ENCODE data around the gene CHST13.
"Not testable (repeated sequence)": the region's sequence is repeated elsewhere in the genome, so short reads cannot be mapped to it uniquely, and the experiment has no call there.

Gene CHST13

GRCh38 chr3:126529585-126530170, 5.7 kb downstream of the CHST13 start:
- no peak for TF ChIP-seq GATA1 (IDR thresholded peaks at IDR 0.05; ENCODE audit: low read depth, low read length)
- no peak for TF ChIP-seq POLR2A (IDR thresholded peaks at IDR 0.05; ENCODE audit: low read length)
- no peak for DNase-seq

- DNase-seq, result peak in 1 of 2 experiments; percentile 2
- TF ChIP-seq POLR2A (IDR thresholded peaks at IDR 0.05; ENCODE audit: low read length) (no peak), GATA1 (IDR thresholded peaks at IDR 0.05; ENCODE audit: low read depth, low read length) (no peak)
Measured at GRCh38 chr3:126530171-126531050, 6.5 kb downstream of the CHST13 start.

GRCh38 chr3:126531051-126531330, 7.0 kb downstream of the CHST13 start:
- no peak for DNase-seq
- TF ChIP-seq GATA1 (IDR thresholded peaks at IDR 0.05; ENCODE audit: low read depth, low read length) (no peak), POLR2A (IDR thresholded peaks at IDR 0.05; ENCODE audit: low read length) (no peak)

DNA sequence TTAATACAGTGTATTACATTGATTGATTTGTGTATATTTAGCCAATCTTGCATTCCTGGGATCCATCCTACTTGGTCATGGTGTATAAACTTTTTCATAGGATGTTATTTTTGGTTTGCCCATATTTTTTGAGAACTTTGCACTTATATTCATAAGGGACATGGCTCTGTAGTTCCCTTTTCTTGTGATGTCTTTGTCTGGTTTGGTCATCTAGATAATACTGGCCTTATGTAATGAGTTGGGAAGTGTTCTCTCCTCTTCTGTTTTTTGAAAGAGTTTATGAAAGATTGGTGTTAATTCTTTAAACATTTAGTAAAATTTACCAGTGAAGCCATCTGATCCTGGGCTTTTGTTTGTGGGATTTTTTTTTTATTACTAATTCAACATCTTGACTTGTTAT, 9.6 kb downstream of the CHST13 start:
- no peak for DNase-seq
- TF ChIP-seq POLR2A (IDR thresholded peaks at IDR 0.05; ENCODE audit: low read length) (no peak), GATA1 (IDR thresholded peaks at IDR 0.05; ENCODE audit: low read depth, low read length) (no peak)

DNA sequence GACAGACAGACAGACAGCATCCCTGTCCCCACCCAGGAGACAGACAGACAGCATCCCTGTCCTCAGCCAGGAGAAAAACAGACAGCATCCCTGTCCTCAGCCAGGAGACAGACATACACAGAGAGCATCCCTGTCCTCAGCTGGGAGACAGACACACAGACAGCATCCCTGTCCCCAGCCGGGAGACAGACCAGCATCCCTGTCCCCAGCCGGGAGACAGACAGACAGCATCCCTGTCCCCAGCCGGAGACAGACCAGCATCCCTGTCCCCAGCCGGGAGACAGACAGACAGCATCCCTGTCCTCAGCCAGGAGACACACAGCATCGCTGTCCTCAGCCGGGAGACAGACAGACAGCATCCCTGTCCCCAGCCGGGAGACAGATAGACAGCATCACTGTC, 10.8 kb downstream of the CHST13 start:
- DNase-seq, result not testable (repeated sequence)

- DNase-seq, result no peak
- TF ChIP-seq GATA1 (IDR thresholded peaks at IDR 0.05; ENCODE audit: low read depth, low read length) (no peak), POLR2A (IDR thresholded peaks at IDR 0.05; ENCODE audit: low read length) (no peak)
Measured at GRCh38 chr3:126535636-126536035, 11.7 kb downstream of the CHST13 start.

DNA sequence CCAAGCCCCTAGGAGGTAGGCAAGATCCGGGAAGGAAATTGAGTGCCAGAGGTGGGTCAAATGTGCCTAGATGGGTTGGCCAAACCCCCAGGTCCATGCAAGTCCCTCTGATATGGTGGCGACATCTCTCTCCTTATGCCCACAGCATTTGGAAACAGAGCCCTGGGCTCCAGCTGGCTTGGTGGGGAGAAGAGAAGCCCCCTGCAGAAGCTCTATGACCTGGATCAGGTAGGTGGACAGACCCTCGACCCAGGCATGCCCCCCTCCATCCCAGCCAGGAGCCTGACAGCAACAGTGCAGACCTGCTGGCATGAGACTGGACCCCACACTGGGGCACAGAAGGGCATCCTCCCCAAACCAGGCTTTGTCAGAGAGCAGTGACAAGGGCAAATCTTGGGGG, 12.2 kb downstream of the CHST13 start:
- TF ChIP-seq GATA1 (IDR thresholded peaks at IDR 0.05; ENCODE audit: low read depth, low read length), result no peak
- TF ChIP-seq POLR2A (IDR thresholded peaks at IDR 0.05; ENCODE audit: low read length), result no peak
- DNase-seq, result no peak

DNA sequence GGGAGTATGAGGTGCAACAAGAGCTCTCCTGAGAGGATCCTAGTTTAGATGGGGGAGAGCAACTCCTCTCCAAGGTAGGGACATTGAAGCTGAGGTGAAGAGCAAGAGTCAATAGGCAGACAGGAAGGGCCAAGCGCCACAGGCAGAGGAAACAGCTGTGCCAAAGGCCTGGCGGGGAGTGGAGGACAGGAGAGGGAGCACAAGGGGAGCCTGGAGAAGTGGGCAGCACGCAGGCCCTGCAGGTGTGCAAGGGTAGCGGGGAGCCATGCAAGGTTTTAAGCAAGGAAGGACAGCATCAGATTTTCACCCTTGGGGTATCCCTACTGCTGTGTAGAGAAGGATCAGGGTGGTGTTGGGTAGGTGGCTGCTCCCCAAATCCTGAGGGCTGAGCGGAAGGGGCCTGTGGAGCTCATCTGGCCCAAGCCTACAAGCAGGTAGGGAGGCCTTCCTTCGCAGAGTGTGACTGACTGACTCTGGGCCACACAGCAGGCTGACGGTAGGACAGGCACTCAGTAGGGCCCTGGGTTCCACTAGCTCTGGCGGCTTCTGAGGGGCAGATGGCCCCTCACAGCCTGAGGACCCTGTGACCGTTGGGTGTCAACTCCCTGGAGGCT, 13.3 kb downstream of the CHST13 start:
- DNase-seq, result no peak
- TF ChIP-seq POLR2A (IDR thresholded peaks at IDR 0.05; ENCODE audit: low read length) (no peak), GATA1 (IDR thresholded peaks at IDR 0.05; ENCODE audit: low read depth, low read length) (no peak)

DNA sequence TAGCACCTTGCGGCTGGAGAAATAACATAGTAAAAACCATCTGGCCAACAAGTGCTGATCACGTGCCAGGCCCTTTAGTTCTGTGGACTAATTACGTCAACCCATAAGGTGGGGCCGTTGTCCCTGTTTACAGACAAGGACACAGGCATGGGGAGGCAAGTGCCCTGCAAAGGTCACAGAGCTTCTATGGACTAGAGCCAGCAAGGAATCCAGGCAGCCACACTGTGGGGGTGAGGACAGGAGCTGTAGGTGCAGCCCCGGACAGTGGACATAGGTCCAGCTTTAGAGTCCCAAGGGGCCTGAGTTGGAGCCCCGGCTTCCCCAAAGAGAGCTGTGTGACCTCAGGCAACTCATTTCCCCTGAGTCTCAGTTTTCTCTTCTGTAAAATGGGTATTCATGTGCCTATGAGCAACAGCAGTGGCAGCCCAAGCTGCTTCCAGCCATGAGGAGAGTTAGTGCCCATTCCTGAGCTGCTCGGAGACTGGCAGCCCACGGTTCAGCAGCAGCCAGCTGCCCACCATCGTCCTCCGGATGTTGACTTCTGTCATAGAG, 13.9 kb downstream of the CHST13 start:
- no peak for TF ChIP-seq GATA1 (IDR thresholded peaks at IDR 0.05; ENCODE audit: low read depth, low read length)
- no peak for TF ChIP-seq POLR2A (IDR thresholded peaks at IDR 0.05; ENCODE audit: low read length)
- DNase-seq, result no peak

GRCh38 chr3:126538316-126538715, 14.4 kb downstream of the CHST13 start:
- DNase-seq, result no peak
- TF ChIP-seq POLR2A (IDR thresholded peaks at IDR 0.05; ENCODE audit: low read length) (no peak), GATA1 (IDR thresholded peaks at IDR 0.05; ENCODE audit: low read depth, low read length) (no peak)

DNA sequence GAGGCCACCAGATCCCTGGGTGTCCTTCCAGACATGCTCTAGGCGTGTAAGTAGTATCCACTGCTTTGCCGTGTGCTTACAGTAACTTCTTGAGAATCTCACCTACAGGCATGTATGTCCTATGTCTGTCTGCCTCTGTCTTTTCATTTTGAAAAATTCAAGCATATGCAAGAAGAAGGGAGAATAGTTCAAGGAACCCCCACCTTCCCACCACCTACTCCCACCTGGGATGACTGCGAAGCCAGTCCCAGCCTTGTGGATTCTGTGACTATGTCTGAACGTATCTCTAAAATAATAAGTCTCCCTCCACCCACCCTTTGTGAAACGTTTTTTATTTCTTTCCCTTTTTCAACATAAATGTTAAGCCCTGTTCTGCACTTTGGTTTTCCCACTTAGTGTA, 15.0 kb downstream of the CHST13 start:
- DNase-seq, result no peak
- TF ChIP-seq GATA1 (IDR thresholded peaks at IDR 0.05; ENCODE audit: low read depth, low read length) (no peak), POLR2A (IDR thresholded peaks at IDR 0.05; ENCODE audit: low read length) (no peak)

DNA sequence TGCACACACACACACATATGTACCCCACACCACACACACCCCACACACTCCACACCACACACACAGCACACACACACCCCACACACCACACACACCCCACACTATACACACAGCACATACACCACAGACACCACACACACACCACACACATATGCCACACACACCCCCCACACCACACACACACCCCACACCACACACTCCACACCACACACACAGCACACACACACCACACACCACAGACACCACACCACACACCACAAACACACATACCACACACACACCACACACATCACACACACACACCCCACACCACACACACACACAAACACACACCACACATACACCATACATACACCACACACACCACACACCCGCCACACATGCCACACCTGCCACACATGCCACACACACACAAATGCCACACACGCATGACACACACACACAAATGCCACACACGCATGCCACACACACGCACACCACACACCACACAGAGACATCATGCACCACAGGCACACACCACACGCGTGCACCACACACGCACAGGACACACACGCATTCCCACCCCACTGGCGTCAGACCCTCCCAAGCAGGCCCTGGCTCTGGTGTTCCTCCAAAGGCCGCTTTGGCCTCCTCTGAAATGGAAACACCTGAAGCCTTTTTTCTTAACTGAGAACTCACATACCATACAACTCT, 15.7 kb downstream of the CHST13 start:
- DNase-seq, result no peak
- no peak for TF ChIP-seq GATA1 (IDR thresholded peaks at IDR 0.05; ENCODE audit: low read depth, low read length)
- TF ChIP-seq POLR2A (IDR thresholded peaks at IDR 0.05; ENCODE audit: low read length), result no peak

GRCh38 chr3:126540342-126540849, 16.4 kb downstream of the CHST13 start:
- TF ChIP-seq POLR2A (IDR thresholded peaks at IDR 0.05; ENCODE audit: low read length), result no peak
- no peak for TF ChIP-seq GATA1 (IDR thresholded peaks at IDR 0.05; ENCODE audit: low read depth, low read length)

More at GRCh38 chr3:126540342-126540849, 16.4 kb downstream of the CHST13 start:
- peak; percentile 61 to 72 for DNase-seq
